ENCODE measurements around the gene SPAG17.

Gene SPAG17

DNA sequence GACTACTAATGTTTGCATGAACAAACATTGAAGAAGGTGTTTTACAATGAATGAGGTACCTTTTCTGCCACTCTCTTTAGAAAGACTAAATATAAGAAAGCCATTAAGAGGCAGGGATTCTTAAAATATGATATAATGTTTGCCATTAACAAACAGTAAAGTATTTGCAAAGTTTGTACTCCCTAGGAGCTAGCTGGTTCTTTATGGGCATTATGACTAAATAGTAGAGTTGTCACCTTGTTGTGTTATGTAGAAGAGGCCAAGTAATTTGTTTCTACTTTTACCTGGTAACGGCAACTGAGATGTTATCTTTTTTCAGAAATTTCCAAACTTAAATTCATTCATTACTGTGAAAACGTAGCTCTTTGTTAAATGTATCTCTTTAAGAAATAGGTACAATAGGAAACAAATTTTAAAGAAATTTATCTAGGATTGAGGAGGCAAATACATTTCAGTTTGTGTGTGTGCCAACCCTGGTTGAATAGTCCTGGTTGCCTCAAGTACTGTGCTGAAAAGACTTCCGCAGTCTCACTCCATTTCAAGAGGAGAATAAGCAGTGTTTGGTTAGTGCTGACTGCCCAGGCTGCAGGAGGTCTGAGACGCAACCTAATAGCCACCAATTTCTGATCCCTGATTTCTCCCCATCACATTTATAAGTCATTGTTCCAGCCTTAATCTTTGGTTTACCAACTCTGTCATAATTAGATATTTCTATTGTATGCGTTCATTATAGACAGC, 203.4 kb downstream of the SPAG17 start:
- no peaks in the 10 kb centered on the region for H3K9me3 ChIP-seq (ENCODE audit: insufficient read depth, low read length)
- H3K9ac ChIP-seq (ENCODE audit: low read length): no peak overlapping the region
- H2AFZ ChIP-seq (ENCODE audit: low read depth, low read length): no peak overlapping the region
- no peak overlapping the region for H3K4me2 ChIP-seq (ENCODE audit: low read length)
- H3K27ac ChIP-seq (ENCODE audit: low read length): no peak overlapping the region
- H3K27me3 ChIP-seq (ENCODE audit: low read depth, low read length): peaks cover 3% of the 10 kb centered on the region; the same call in 1 of the 2 replicates
- no peaks in the 10 kb centered on the region for H3K36me3 ChIP-seq (replicated peaks; ENCODE audit: low read depth, low read length)
- peaks cover 7% of the 10 kb centered on the region for H3K4me1 ChIP-seq (ENCODE audit: low read length)
- H3K4me3 ChIP-seq (ENCODE audit: low read length): no peak overlapping the region
- H3K79me2 ChIP-seq (ENCODE audit: low read length): no peaks in the 10 kb centered on the region
- no peak for TF ChIP-seq EZH2phosphoT487 (IDR thresholded peaks at IDR 0.05; ENCODE audit: low read depth)
- TF ChIP-seq, protein P1, sequence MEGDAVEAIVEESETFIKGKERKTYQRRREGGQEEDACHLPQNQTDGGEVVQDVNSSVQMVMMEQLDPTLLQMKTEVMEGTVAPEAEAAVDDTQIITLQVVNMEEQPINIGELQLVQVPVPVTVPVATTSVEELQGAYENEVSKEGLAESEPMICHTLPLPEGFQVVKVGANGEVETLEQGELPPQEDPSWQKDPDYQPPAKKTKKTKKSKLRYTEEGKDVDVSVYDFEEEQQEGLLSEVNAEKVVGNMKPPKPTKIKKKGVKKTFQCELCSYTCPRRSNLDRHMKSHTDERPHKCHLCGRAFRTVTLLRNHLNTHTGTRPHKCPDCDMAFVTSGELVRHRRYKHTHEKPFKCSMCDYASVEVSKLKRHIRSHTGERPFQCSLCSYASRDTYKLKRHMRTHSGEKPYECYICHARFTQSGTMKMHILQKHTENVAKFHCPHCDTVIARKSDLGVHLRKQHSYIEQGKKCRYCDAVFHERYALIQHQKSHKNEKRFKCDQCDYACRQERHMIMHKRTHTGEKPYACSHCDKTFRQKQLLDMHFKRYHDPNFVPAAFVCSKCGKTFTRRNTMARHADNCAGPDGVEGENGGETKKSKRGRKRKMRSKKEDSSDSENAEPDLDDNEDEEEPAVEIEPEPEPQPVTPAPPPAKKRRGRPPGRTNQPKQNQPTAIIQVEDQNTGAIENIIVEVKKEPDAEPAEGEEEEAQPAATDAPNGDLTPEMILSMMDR (IDR thresholded peaks at IDR 0.05; ENCODE audit: low read depth, low read length): no peak
- H4K20me1 ChIP-seq (ENCODE audit: insufficient read depth, low read length): no peaks in the 10 kb centered on the region

DNA sequence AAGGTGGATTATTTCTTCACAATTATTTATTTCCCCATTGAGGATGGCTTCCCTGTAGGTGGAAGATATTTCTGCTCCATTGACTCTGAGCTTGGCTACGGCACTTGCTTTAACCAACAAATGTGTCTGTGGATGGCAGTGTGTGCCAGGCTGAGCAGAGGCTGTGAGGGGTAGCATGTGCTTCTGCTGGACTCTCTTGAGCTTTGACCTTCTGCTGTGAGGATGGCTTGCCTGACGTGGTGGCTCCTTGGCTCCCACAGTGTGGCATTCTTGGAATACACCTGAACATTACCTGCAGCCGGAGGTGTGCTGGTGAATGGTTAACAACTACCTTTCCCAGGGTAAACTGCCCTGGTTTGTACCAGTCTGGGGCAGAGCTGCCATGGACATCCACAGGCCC, 208.6 kb downstream of the SPAG17 start:
- Histone ChIP-seq H3K9me3 (ENCODE audit: insufficient read depth, low read length) (no peaks in the 10 kb centered on the region), H4K20me1 (ENCODE audit: insufficient read depth, low read length) (no peaks in the 10 kb centered on the region), H2AFZ (ENCODE audit: low read depth, low read length) (no peak overlapping the region), H3K27me3 (ENCODE audit: low read depth, low read length) (no peaks in the 10 kb centered on the region), H3K9ac (ENCODE audit: low read length) (no peak overlapping the region), H3K4me1 (ENCODE audit: low read length) (no peaks in the 10 kb centered on the region), H3K4me2 (ENCODE audit: low read length) (no peak overlapping the region), H3K36me3 (replicated peaks; ENCODE audit: low read depth, low read length) (no peaks in the 10 kb centered on the region), H3K4me3 (ENCODE audit: low read length) (no peak overlapping the region), H3K27ac (ENCODE audit: low read length) (no peak overlapping the region), H3K79me2 (ENCODE audit: low read length) (no peaks in the 10 kb centered on the region)
- no peak for TF ChIP-seq EZH2phosphoT487 (IDR thresholded peaks at IDR 0.05; ENCODE audit: low read depth)
- TF ChIP-seq, protein P1 (IDR thresholded peaks at IDR 0.05; ENCODE audit: low read depth, low read length): no peak

DNA sequence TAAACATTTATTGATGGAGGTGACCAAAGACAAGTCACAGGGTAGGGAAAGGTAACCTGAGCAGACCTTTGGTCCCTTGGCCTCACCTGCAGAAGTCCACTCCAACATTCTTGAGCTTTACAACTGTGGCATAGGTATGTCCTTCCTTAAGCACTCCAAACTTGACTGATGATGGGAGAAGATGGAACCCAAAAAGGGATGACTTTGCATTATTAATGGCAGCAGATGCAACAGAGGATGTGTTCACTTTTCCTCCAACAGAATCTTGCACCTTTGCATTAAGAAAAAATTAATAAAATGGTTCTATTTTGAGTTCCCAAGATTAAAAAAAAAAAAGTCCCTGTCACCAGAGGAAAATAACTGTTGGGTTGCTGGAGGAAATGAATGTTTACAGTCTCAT, 213.3 kb downstream of the SPAG17 start:
- H2AFZ ChIP-seq (ENCODE audit: low read depth, low read length): no peak overlapping the region
- H4K20me1 ChIP-seq (ENCODE audit: insufficient read depth, low read length): no peaks in the 10 kb centered on the region
- H3K36me3 ChIP-seq (replicated peaks; ENCODE audit: low read depth, low read length): no peaks in the 10 kb centered on the region
- no peaks in the 10 kb centered on the region for H3K79me2 ChIP-seq (ENCODE audit: low read length)
- no peak overlapping the region for H3K27ac ChIP-seq (ENCODE audit: low read length)
- no peak overlapping the region for H3K4me2 ChIP-seq (ENCODE audit: low read length)
- no peak overlapping the region for H3K9ac ChIP-seq (ENCODE audit: low read length)
- no peaks in the 10 kb centered on the region for H3K9me3 ChIP-seq (ENCODE audit: insufficient read depth, low read length)
- H3K27me3 ChIP-seq (ENCODE audit: low read depth, low read length): no peaks in the 10 kb centered on the region
- H3K4me1 ChIP-seq (ENCODE audit: low read length): peaks cover 5% of the 10 kb centered on the region; the same call in 1 of the 2 replicates
- H3K4me3 ChIP-seq (ENCODE audit: low read length): no peak overlapping the region
- TF ChIP-seq, protein P1 (IDR thresholded peaks at IDR 0.05; ENCODE audit: low read depth, low read length): no peak
- TF ChIP-seq EZH2phosphoT487 (IDR thresholded peaks at IDR 0.05; ENCODE audit: low read depth): no peak

DNA sequence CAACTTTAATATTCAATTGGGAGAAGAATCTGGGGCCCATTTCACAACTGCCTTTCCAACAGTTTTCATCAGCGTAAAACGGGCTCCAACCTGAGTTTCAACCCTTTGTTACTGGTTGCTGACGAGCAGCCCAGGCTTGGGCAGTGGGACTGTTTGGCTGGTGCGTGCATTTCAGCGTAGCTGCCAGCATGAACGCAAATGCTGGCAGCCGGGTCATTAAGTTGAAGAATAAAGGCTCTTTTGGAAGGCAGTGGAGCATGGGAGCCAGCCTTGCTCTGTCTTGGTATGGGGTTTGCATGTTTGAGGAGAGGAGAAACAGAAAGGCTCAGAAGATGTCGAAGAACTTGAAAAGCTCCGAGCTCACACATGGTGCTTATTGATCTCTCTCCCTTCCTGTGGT, 214.8 kb downstream of the SPAG17 start:
- Histone ChIP-seq H4K20me1 (ENCODE audit: insufficient read depth, low read length) (no peaks in the 10 kb centered on the region), H3K4me1 (ENCODE audit: low read length) (peaks cover 5% of the 10 kb centered on the region; the same call in 1 of the 2 replicates), H3K9ac (ENCODE audit: low read length) (no peak overlapping the region), H3K36me3 (replicated peaks; ENCODE audit: low read depth, low read length) (no peaks in the 10 kb centered on the region), H3K79me2 (ENCODE audit: low read length) (no peaks in the 10 kb centered on the region), H2AFZ (ENCODE audit: low read depth, low read length) (no peak overlapping the region), H3K27me3 (ENCODE audit: low read depth, low read length) (no peaks in the 10 kb centered on the region), H3K9me3 (ENCODE audit: insufficient read depth, low read length) (no peaks in the 10 kb centered on the region), H3K4me3 (ENCODE audit: low read length) (no peak overlapping the region), H3K27ac (ENCODE audit: low read length) (no peak overlapping the region), H3K4me2 (ENCODE audit: low read length) (no peak overlapping the region)
- TF ChIP-seq, protein P1 (IDR thresholded peaks at IDR 0.05; ENCODE audit: low read depth, low read length): no peak
- TF ChIP-seq EZH2phosphoT487 (IDR thresholded peaks at IDR 0.05; ENCODE audit: low read depth): no peak

All from OCI-LY3 (cell line).